Endodermal cell (in vitro differentiated cells): Measurements from ENCODE around the gene BRI3. TPM values are rescaled to one million over a fixed set of nuclear protein-coding genes. Genes with fewer than 3 reads are reported as not detected.

Experiments
- DNase-seq: peaks from one replicate; pipeline ENCODE4 v3.0.0-alpha.2; 2017
- H3K27ac ChIP-seq: 2 replicates; pipeline ENCODE4 v1.5.1; 2013; ENCODE audit warnings: mild to moderate bottlenecking, low read depth, low read length, moderate library complexity
- H3K27me3 ChIP-seq: 2 replicates; pipeline ENCODE4 v1.6.1; 2013; ENCODE audit warnings: mild to moderate bottlenecking, low read length, moderate library complexity; ENCODE audit not compliant: insufficient read depth, control insufficient read depth, poor library complexity, severe bottlenecking
- H3K36me3 ChIP-seq: 2 replicates; pipeline ENCODE4 v1.7.0; 2013; ENCODE audit warnings: mild to moderate bottlenecking, low read length, moderate library complexity; ENCODE audit not compliant: control insufficient read depth, insufficient read depth
- H3K4me1 ChIP-seq: one replicate; pipeline ENCODE4 v1.7.0; 2013; ENCODE audit warnings: low read length; ENCODE audit not compliant: control insufficient read depth, insufficient read depth
- H3K4me3 ChIP-seq: 2 replicates; pipeline ENCODE4 v1.5.1; 2013; ENCODE audit warnings: mild to moderate bottlenecking, low read length, moderate library complexity
- H3K9ac ChIP-seq: 2 replicates; pipeline ENCODE4 v1.6.1; 2013; ENCODE audit warnings: mild to moderate bottlenecking, low read length, moderate library complexity; ENCODE audit not compliant: poor library complexity, severe bottlenecking; ENCODE audit errors: extremely low read depth
- H3K9me3 ChIP-seq: 2 replicates; pipeline ENCODE4 v1.6.1; 2013; ENCODE audit warnings: mild to moderate bottlenecking, low read length, moderate library complexity; ENCODE audit not compliant: control insufficient read depth
- H3K27ac Mint-ChIP-seq: 2 replicates; pipeline ENCODE4 v1.8.0; 2020; ENCODE audit warnings: mixed read lengths
- H3K27me3 Mint-ChIP-seq: 2 replicates; pipeline ENCODE4 v1.8.0; 2021; ENCODE audit warnings: mild to moderate bottlenecking, mixed read lengths; ENCODE audit not compliant: insufficient read depth
- H3K36me3 Mint-ChIP-seq: 2 replicates; pipeline ENCODE4 v1.8.0; 2020; ENCODE audit warnings: low read depth, mixed read lengths
- H3K4me1 Mint-ChIP-seq: 2 replicates; pipeline ENCODE4 v1.8.0; 2020; ENCODE audit warnings: mixed read lengths
- H3K4me3 Mint-ChIP-seq: 2 replicates; pipeline ENCODE4 v1.8.0; 2020; ENCODE audit warnings: mild to moderate bottlenecking, moderate library complexity, mixed read lengths
- H3K9me3 Mint-ChIP-seq: 2 replicates; pipeline ENCODE4 v1.8.0; 2020; ENCODE audit warnings: mild to moderate bottlenecking, mixed read lengths
- CTCF ChIP-seq: fragments of 200-600 bp; sonication (generic); conservative IDR thresholded peaks from 2 replicates; pipeline ENCODE4 v1.5.0; 2021; ENCODE audit warnings: antibody characterized with exemption, mild to moderate bottlenecking
- whole genome bisulfite sequencing, 2 experiments: methylation state at CpG; one replicate each; pipeline versions ENCODE4 v1.1.5 to v1.1.7; 2013; ENCODE audit warnings: missing lambda C conversion rate in 2 of 2, mixed read lengths in 1 of 2; ENCODE audit not compliant: insufficient coverage in 1 of 2, insufficient read length in 1 of 2; 5-methylcytosine and 5-hydroxymethylcytosine counted together
- total RNA-seq, 2 donors: library from RNA; stranded (reverse); fragmentation: NEBNext Ultra II Directional in 1 of 2; extraction: Animal tissue kit (Norgen Biotek cat#: 25700) in 1 of 2; gene quantifications; 2 replicates in 1 of 2; 3 replicates in 1 of 2; pipeline ENCODE4 v1.2.1, GENCODE V29; 2021

BRI3 gene
- total RNA-seq, 2 donors from 2014 or later = 130 to 152 TPM

GRCh38 chr7:98254951-98255610 lies 26.4 kb upstream of the BRI3 start:
- TF ChIP-seq CTCF = no peak
- Histone ChIP-seq H3K36me3 (no peaks in the 10 kb centered on the region), H3K9ac (no peak overlapping the region), H3K4me3 (no peak overlapping the region), H3K9me3 (no peaks in the 10 kb centered on the region), H3K27me3 (no peaks in the 10 kb centered on the region), H3K27ac (no peak overlapping the region), H3K4me1 (peaks cover 5% of the 10 kb centered on the region)
- DNase-seq = no peak
- H3K4me3 Mint-ChIP-seq = no peak overlapping the region
- H3K36me3 Mint-ChIP-seq = peaks cover 23% of the 10 kb centered on the region
- no peaks in the 10 kb centered on the region for H3K9me3 Mint-ChIP-seq
- H3K27ac Mint-ChIP-seq = no peak overlapping the region
- peaks cover 18% of the 10 kb centered on the region for H3K4me1 Mint-ChIP-seq
- H3K27me3 Mint-ChIP-seq = no peaks in the 10 kb centered on the region
- WGBS, 2 experiments = 90 to 94% methylated on average over 9 to 11 of the region's 11 CpGs

GRCh38 chr7:98256431-98256830 lies 25.1 kb upstream of the BRI3 start:
- Mint-ChIP-seq H3K36me3 (peaks cover 35% of the 10 kb centered on the region), H3K27ac (no peak overlapping the region), H3K4me1 (peaks cover 8% of the 10 kb centered on the region), H3K9me3 (peaks cover 1% of the 10 kb centered on the region), H3K27me3 (no peaks in the 10 kb centered on the region), H3K4me3 (no peak overlapping the region)
- TF ChIP-seq CTCF = no peak
- Histone ChIP-seq H3K9ac (no peak overlapping the region), H3K4me1 (no peaks in the 10 kb centered on the region), H3K27me3 (no peaks in the 10 kb centered on the region), H3K4me3 (no peak overlapping the region), H3K27ac (no peak overlapping the region), H3K9me3 (peaks cover 4% of the 10 kb centered on the region), H3K36me3 (peaks cover 5% of the 10 kb centered on the region)
- 91 to 97% methylated on average over 5 to 7 of the region's 7 CpGs for WGBS, 2 experiments
- DNase-seq = no peak

- Histone ChIP-seq H3K9me3 (peaks cover 8% of the 10 kb centered on the region), H3K4me1 (no peaks in the 10 kb centered on the region), H3K4me3 (no peak overlapping the region), H3K9ac (no peak overlapping the region), H3K27ac (no peak overlapping the region), H3K36me3 (peaks cover 5% of the 10 kb centered on the region), H3K27me3 (no peaks in the 10 kb centered on the region)
- H3K4me3 Mint-ChIP-seq = no peak overlapping the region
- H3K27ac Mint-ChIP-seq = no peak overlapping the region
- peaks cover 45% of the 10 kb centered on the region for H3K36me3 Mint-ChIP-seq
- peaks cover 5% of the 10 kb centered on the region for H3K4me1 Mint-ChIP-seq
- H3K27me3 Mint-ChIP-seq = no peaks in the 10 kb centered on the region
- peaks cover 6% of the 10 kb centered on the region for H3K9me3 Mint-ChIP-seq
- WGBS, 2 experiments = 84 to 88% methylated on average over 5 to 6 of the region's 6 CpGs
- no peak for DNase-seq
- TF ChIP-seq CTCF = no peak
Observed at GRCh38 chr7:98257701-98258100, 23.8 kb upstream of the BRI3 start.
